ENCODE data around the gene CDC42EP4.

Gene CDC42EP4

GRCh38 chr17:73311781-73312641 lies at the start of gene CDC42EP4:
TSS of gene CDC42EP4 (minus strand) at chr17:73312001. CDS start at chr17:73286500, 25,501 bp downstream.
- DNase-seq: peak; percentile 93 to 96

- no peak for DNase-seq
Measured at GRCh38 chr17:73360961-73361761, 49.4 kb upstream of the CDC42EP4 start.

- no peak for DNase-seq
Measured at GRCh38 chr17:73359987-73360410, 48.2 kb upstream of the CDC42EP4 start.

- DNase-seq: no peak
Measured at GRCh38 chr17:73359352-73359751, 47.6 kb upstream of the CDC42EP4 start.

GRCh38 chr17:73358668-73359067 lies 46.9 kb upstream of the CDC42EP4 start:
- no peak for DNase-seq

GRCh38 chr17:73357981-73358380 lies 46.2 kb upstream of the CDC42EP4 start:
- no peak for DNase-seq

GRCh38 chr17:73357318-73357717 lies 45.5 kb upstream of the CDC42EP4 start:
- no peak for DNase-seq

GRCh38 chr17:73356561-73357170 lies 44.9 kb upstream of the CDC42EP4 start:
- DNase-seq: no peak

- no peak for DNase-seq
Measured at GRCh38 chr17:73354423-73355284, 42.9 kb upstream of the CDC42EP4 start.

- DNase-seq: no peak
Measured at GRCh38 chr17:73352261-73352660, 40.5 kb upstream of the CDC42EP4 start.

GRCh38 chr17:73351764-73352163 lies 40.0 kb upstream of the CDC42EP4 start:
- DNase-seq: no peak

GRCh38 chr17:73350864-73351263 lies 39.1 kb upstream of the CDC42EP4 start:
- DNase-seq: no peak

- no peak for DNase-seq
Measured at GRCh38 chr17:73349647-73350046, 37.8 kb upstream of the CDC42EP4 start.

- DNase-seq: no peak
Measured at GRCh38 chr17:73349138-73349537, 37.3 kb upstream of the CDC42EP4 start.

GRCh38 chr17:73348829-73349095 lies 37.0 kb upstream of the CDC42EP4 start:
- no peak for DNase-seq

GRCh38 chr17:73348018-73348828 lies 36.4 kb upstream of the CDC42EP4 start:
- DNase-seq: no peak

GRCh38 chr17:73347351-73347750 lies 35.5 kb upstream of the CDC42EP4 start:
- DNase-seq: no peak

GRCh38 chr17:73346501-73347162 lies 34.8 kb upstream of the CDC42EP4 start:
- no peak for DNase-seq

- peak in 1 of 2 experiments; percentile 75 for DNase-seq
Measured at GRCh38 chr17:73343739-73344454, 32.1 kb upstream of the CDC42EP4 start.

- peak; percentile 99 for DNase-seq
Measured at GRCh38 chr17:73343168-73343634, 31.4 kb upstream of the CDC42EP4 start.

Measured in NCI-H524 (cell line).